ENCODE results near the gene FYCO1.

Gene FYCO1

GRCh38 chr3:45959201-45959600 is 36.4 kb downstream of the FYCO1 start:
- no peak for DNase-seq

GRCh38 chr3:45958321-45958791 is 37.3 kb downstream of the FYCO1 start:
- peak; percentile 44 for DNase-seq

DNA sequence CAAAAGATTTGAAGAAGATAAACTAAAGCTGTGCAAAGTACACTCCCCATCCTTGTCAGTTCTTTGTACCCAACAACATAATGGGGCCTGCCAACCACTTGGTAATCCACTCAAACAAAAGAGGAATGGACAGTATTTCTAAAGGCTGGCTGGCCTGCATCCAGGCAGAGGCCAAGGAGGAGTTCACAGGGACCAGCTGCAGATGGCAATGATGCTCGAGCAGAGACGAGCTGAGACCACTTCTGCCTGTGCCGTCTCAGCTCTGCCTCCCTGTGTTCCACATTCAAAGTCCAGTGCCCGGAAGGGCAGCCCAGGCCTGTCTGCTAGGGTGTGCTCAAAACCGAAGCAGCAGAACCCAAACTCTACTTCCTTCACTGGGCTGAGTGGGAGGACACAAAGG is 38.0 kb downstream of the FYCO1 start:
- DNase-seq: no peak

GRCh38 chr3:45955706-45956105 is 39.9 kb downstream of the FYCO1 start:
- no peak for DNase-seq

GRCh38 chr3:45955017-45955647 is 40.5 kb downstream of the FYCO1 start:
- DNase-seq: no peak

DNA sequence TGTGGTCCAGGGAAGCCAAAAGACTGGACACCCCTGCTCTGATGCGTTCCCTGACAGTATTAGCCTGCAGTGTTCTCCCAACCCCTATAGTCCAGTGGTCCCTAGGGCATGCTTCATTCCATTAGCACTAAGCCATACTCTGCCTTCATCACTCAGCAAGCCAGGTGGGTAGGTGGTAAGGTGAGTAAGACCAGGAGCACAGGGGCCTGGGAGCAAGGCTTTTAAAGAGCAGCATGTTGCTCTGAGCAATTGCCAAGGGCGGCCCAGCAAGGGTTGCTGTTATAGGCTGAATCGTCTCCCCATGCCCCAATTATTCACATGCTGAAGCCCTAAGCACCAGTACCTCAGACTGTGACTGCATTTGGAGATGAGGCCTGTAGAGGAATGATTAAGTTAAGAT is 41.3 kb downstream of the FYCO1 start:
- DNase-seq: no peak

GRCh38 chr3:45953536-45953935 is 42.1 kb downstream of the FYCO1 start:
- DNase-seq: no peak

- no peak for DNase-seq
Observed at GRCh38 chr3:45952456-45952855, 43.2 kb downstream of the FYCO1 start.

DNA sequence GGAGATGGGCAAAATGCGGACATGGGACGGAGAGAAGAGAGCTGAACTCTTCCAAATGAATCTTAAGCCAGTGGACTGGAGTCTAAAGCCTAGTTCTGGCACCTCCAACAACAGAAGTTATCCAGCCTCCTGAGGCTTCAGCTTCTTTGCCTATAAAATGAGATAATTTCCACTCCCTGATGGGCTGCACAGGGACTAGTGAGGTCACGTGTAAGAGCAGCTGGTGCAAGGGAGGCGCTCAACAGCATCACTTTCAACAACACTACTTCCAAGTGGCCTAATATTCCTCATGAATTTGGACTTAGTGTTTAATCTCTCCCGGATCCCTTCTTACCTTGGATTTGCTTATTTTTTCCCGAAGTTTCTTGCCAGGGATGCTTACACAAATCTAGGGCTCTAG is 43.7 kb downstream of the FYCO1 start:
- DNase-seq: no peak

DNA sequence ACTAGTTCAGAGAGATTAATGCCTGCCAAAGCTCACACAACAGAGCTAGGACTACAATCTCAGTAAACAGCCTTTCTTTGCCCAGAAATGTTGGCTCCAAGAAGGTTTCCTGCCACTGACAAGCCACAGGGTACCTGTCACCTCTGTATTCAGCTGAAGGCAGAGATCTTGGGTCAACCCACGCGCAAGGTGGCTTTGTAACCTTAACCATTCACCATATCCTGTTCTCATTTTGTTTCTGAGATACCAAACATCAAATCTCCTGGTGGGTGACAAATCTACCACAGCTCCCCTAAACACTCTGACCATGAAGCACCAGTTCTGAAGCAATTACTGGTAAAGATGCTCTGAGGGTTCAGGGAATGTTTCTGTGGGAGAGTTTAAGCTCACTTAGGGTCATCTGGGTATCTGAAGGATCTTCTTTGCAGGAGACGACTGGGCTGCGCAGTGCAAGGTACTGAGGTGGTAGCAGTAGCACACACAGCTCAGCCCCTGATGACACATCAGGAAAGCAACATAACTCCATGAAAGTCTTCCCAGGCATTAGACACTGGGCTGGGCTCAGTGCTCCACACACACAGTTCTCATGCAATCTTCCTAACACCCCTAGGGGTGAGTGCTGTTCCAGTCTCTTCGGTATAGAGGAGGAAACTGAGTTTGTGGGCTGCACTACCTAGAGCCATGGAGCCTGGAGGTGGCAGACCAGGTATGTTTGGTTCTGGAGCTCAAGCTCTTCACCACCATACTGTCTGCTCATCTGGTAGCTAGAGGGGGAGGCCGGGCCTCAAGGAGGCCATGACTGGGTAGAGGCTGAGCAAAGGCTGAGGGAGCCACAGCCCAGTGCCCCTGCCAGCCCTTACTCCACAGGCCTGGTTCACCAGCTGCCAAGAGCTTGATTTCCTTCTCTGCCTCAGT is 44.7 kb downstream of the FYCO1 start:
- peak; percentile 41 for DNase-seq

DNA sequence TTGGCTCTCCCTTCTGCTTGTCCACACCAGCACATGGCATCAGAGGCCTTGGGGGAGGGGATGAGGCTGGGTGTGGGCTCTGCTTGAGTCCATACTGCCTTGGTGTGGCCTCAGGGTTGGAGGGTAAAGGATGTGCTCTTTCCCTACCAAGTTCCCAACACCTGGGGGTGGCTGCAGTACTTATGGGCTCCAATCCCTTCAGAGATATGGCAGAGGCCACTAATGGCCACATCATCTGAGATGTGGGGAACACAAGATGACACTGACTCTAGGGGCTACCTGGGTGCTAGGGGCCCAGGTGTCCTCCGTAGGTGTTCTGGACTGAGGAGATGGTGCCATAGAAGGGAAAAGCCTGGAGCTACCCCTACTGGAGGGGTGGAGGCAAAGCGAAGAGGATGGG is 45.5 kb downstream of the FYCO1 start:
- DNase-seq: no peak

DNA sequence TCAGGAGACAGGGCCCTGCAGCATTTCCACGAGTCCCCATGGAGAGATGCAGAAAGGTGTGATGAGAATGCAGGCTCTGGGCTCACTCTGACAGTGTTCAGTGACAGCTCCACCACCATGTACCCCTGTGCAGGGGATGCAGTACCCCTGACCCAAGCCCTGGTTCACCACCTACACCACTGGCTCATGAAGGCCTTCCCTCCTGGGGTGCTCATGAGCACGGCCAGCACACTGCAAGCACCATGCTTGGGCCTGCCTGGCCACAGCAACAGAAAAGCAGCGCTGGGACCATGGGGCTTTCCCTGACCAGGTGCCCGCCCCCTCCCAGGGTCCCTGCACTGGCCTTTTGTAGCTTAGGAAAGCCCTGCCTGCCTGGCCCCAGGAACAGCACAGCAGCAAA is 46.2 kb downstream of the FYCO1 start:
- no peak for DNase-seq

GRCh38 chr3:45948881-45949280 is 46.7 kb downstream of the FYCO1 start:
- no peak for DNase-seq

DNA sequence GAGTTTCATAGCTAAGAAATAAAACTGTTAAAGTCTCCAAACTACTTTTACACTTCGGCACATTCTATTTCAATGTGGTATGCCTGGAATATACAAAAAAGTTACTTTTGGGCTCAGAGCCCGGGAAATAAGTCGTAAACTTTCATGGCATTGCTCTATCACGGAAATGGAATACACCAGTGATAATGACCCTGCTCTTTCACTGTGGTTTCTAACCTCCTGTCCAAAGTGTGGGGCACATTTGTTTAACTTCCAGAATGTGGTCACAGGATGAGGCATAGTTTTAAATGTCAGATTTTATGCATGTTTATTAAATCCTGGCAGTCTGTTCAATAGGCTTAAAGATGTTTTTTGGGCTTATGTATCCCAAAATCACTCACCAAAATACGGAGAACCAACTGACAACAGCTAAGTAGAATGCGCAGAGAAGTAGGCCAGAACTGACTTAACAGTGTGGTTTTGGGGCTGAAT is 47.3 kb downstream of the FYCO1 start:
- no peak for DNase-seq

DNA sequence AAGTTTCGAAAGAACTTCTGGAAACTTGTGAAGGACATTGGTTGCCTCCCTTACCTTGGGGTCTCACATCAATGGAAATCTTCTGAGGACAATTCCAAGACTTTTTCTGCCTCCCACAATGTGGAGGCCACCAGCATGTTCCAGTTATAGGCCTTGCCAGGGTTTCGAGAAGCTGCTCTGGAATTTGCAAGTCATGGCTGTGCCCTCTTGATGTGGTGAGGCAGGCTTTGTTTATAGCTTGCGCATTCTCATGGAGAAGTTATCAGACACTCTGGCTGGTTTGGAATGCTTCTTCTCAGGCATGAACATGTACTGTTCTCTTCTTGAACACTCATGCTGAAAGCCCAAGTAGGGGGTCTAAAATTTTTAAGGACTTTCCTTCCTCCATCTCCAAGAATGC is 48.3 kb downstream of the FYCO1 start:
- no peak for DNase-seq

GRCh38 chr3:45946875-45947274 is 48.7 kb downstream of the FYCO1 start:
- no peak for DNase-seq

GRCh38 chr3:45946307-45946706 is 49.3 kb downstream of the FYCO1 start:
- no peak for DNase-seq

DNA sequence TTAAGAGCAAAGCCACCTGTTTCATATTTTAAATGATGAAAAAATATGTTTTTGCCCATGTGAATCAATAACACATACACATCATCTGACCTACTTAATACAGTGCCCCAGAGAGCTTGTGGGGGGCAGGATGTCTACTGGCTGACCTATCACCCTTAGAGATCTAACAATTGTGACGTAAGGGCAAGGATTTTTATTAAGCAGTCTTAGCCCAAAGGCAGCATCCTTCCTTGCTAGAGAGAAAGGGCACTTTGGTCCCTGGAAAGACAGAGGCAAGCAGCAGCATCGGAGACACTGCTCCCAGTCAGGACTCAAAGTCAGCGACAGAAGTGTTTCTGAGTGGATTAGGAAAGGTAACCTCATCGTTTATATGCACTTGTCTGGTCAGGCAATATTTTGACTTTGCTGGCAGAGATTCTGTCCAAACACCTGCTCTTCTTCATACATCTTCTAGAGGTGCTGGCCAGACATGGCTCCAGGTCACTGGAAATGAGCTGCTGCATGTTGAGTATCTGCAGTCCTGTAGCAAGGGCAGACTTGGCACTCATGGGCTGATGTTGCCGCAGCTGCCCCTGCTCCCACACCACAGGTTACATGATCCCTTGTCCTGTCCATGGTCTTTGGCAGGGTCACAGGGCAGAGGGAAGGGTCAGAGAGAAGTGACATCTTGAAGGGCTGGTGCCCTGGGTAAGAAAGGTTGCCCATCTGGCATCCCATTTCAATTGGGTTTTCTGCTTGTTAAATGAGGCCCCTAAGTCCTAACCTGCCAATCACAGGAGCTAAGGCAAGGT is 50.6 kb downstream of the FYCO1 start:
- no peak for DNase-seq

DNA sequence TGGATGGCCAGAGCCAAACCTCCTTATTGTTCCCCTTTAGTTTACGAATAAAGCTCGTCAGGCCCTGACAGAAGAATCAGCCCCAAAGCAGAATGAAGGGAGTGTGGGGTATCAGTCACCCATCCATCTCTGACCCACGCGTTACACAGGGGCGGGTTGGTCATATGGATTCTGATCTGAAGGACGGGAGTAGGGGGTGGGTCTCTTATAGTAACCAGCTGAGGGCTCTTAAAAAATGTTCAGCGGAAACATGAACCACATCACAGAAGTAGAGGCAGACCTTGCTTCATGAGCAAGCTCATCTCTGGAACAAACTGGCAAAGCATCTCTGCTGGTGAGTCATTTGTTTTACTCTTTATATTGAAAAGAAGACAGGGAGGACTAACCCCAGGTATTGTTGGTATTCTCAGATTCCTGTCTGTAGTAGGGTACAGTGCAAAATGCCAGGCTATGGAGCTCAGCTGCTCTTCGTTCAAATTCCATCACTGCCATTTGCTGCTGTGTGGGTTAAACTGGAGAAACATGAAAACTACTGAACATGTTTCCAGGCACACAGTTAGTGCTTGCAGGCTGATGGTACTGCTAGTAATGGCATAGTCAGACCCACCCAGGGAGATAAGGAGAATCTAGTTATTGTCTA is 52.3 kb downstream of the FYCO1 start, which contains the start of gene CXCR6:
TSS of gene CXCR6 (plus strand) at position 258 of the 640 bp plus-strand sequence. CDS start 3,018 bp downstream, outside the sequence.
- DNase-seq: no peak

DNA sequence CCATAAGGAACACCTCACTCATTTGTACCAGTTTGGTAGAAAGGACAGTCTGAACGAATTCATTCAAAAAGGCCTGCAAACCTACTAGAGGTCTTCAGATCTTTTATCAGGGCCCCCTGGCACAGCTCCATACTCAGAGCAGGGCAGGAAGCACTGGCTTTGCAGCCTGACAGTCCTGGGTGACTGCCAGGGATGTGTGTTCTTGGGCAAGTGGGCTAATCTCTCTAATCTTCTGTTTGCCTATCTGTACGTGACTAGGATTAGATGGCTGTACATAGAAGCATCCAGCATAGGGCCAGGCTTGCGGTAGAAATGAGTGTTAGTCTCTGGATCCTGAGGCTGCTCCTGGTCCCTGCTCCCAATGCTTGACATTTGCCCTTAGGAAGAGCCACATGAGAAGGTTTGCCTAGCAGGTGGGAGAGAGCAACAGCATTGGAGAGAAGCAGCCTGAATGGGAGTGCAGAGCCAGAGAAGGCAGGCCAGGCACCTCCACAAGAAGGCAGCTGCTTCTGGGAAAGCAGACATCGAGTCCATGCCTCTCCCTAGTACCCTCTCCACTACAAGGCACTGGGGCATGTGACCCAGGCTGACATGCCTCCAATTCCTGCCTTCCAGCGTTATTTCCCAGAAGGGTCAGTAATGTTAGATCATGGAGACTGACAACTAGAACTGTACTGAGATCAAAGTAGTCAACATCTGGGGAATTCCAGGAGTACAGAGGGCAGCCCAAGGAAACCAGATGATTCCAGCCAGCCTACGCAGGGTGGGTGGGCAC is 53.4 kb downstream of the FYCO1 start:
- no peak for DNase-seq

- DNase-seq: no peak
Observed at GRCh38 chr3:45940781-45941365, 54.8 kb downstream of the FYCO1 start.
